ENCODE data around the gene ST6GALNAC4. TPM values are rescaled to one million over a fixed set of nuclear protein-coding genes. Genes with fewer than 3 reads are reported as not detected.

The ST6GALNAC4 gene
- total and polyA plus RNA-seq, 10 of the 15 experiments (the other 5 are each of a cell fraction or from before 2014, with no cell fraction given) = 4.2 to 63.2 (median 35.2) TPM

DNA sequence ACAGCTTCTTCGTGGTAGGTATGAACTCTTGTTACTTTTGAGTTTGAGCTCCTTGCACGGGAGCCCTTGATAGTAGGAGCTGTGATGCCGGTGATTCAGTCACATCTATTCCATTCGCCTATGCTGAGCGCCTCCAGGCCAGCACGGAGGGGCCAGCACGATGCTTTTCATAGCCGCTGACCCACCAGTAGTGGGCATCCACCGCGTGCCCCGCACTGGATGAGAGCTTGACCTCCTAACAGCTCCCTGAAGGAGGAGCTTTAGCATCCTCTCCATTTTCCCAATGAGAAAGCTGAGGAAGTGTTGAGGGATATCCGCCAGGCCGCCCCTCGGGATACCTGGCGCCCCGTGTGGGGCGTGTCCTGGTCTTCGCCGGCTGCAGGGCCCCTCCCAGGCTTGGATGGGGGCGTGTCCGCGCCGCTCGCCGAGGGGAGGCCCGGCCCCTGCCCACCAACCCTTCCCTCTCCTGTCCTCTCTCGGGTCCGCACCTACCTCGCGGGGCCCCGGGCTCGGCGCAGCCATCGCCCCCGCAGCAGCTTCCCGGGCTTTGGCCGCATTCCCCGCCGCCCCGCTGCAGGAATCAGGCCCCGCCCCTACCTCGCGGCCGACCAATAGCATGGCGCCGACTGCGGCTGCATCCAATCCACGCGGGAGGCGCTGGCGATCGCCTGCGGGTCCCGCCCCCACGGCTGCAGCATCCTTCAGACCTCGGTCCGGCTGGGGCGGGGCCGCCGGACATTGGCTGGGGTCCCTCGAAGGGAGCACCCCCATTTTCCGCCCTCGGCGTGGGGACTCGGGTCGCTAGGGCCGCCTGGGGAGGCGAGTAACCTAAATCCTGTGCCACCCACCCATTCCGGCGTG lies 13.6 kb upstream of the ST6GALNAC4 start, which contains the start of gene PIP5KL1 (continued):
- TF ChIP-seq ZNF217 (IDR thresholded peaks at IDR 0.05) (no peak), HCFC1 (IDR thresholded peaks at IDR 0.05; ENCODE audit: low read length) (no peak), MYB (IDR thresholded peaks at IDR 0.05; ENCODE audit: borderline replicate concordance, low read depth, low read length) (no peak), EZH2 (IDR thresholded peaks at IDR 0.05; ENCODE audit: borderline replicate concordance, control insufficient read depth, low read depth, low read length) (no peak), ZNF24 (IDR thresholded peaks at IDR 0.05) (no peak), MEF2A (IDR thresholded peaks at IDR 0.05; ENCODE audit: insufficient read depth, low read depth, low read length) (no peak), MXI1 (IDR thresholded peaks at IDR 0.05; ENCODE audit: low read depth, low read length) (no peak; the same call in 1 of the 2 replicates), DPF2 (IDR thresholded peaks at IDR 0.05) (no peak; the same call in 1 of the 2 replicates), SIX5 (IDR thresholded peaks at IDR 0.05; ENCODE audit: low read depth, low read length, severe bottlenecking) (no peak)
- TF ChIP-seq, protein P1, sequence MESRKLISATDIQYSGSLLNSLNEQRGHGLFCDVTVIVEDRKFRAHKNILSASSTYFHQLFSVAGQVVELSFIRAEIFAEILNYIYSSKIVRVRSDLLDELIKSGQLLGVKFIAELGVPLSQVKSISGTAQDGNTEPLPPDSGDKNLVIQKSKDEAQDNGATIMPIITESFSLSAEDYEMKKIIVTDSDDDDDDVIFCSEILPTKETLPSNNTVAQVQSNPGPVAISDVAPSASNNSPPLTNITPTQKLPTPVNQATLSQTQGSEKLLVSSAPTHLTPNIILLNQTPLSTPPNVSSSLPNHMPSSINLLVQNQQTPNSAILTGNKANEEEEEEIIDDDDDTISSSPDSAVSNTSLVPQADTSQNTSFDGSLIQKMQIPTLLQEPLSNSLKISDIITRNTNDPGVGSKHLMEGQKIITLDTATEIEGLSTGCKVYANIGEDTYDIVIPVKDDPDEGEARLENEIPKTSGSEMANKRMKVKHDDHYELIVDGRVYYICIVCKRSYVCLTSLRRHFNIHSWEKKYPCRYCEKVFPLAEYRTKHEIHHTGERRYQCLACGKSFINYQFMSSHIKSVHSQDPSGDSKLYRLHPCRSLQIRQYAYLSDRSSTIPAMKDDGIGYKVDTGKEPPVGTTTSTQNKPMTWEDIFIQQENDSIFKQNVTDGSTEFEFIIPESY (IDR thresholded peaks at IDR 0.05) = no peak
- TF ChIP-seq, protein P2, sequence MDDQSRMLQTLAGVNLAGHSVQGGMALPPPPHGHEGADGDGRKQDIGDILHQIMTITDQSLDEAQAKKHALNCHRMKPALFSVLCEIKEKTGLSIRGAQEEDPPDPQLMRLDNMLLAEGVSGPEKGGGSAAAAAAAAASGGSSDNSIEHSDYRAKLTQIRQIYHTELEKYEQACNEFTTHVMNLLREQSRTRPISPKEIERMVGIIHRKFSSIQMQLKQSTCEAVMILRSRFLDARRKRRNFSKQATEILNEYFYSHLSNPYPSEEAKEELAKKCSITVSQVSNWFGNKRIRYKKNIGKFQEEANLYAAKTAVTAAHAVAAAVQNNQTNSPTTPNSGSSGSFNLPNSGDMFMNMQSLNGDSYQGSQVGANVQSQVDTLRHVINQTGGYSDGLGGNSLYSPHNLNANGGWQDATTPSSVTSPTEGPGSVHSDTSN (IDR thresholded peaks at IDR 0.05; ENCODE audit: insufficient replicate concordance, low read depth, low read length) = no peak
- TF ChIP-seq, protein P3, sequence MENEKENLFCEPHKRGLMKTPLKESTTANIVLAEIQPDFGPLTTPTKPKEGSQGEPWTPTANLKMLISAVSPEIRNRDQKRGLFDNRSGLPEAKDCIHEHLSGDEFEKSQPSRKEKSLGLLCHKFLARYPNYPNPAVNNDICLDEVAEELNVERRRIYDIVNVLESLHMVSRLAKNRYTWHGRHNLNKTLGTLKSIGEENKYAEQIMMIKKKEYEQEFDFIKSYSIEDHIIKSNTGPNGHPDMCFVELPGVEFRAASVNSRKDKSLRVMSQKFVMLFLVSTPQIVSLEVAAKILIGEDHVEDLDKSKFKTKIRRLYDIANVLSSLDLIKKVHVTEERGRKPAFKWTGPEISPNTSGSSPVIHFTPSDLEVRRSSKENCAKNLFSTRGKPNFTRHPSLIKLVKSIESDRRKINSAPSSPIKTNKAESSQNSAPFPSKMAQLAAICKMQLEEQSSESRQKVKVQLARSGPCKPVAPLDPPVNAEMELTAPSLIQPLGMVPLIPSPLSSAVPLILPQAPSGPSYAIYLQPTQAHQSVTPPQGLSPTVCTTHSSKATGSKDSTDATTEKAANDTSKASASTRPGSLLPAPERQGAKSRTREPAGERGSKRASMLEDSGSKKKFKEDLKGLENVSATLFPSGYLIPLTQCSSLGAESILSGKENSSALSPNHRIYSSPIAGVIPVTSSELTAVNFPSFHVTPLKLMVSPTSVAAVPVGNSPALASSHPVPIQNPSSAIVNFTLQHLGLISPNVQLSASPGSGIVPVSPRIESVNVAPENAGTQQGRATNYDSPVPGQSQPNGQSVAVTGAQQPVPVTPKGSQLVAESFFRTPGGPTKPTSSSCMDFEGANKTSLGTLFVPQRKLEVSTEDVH (IDR thresholded peaks at IDR 0.05; ENCODE audit: low read depth, partially characterized antibody) = no peak
- TF ChIP-seq, protein P4, sequence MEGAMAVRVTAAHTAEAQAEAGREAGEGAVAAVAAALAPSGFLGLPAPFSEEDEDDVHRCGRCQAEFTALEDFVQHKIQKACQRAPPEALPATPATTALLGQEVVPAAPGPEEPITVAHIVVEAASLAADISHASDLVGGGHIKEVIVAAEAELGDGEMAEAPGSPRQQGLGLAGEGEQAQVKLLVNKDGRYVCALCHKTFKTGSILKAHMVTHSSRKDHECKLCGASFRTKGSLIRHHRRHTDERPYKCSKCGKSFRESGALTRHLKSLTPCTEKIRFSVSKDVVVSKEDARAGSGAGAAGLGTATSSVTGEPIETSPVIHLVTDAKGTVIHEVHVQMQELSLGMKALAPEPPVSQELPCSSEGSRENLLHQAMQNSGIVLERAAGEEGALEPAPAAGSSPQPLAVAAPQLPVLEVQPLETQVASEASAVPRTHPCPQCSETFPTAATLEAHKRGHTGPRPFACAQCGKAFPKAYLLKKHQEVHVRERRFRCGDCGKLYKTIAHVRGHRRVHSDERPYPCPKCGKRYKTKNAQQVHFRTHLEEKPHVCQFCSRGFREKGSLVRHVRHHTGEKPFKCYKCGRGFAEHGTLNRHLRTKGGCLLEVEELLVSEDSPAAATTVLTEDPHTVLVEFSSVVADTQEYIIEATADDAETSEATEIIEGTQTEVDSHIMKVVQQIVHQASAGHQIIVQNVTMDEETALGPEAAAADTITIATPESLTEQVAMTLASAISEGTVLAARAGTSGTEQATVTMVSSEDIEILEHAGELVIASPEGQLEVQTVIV (IDR thresholded peaks at IDR 0.05; ENCODE audit: borderline replicate concordance, partially characterized antibody) = no peak
- TF ChIP-seq, protein P5, sequence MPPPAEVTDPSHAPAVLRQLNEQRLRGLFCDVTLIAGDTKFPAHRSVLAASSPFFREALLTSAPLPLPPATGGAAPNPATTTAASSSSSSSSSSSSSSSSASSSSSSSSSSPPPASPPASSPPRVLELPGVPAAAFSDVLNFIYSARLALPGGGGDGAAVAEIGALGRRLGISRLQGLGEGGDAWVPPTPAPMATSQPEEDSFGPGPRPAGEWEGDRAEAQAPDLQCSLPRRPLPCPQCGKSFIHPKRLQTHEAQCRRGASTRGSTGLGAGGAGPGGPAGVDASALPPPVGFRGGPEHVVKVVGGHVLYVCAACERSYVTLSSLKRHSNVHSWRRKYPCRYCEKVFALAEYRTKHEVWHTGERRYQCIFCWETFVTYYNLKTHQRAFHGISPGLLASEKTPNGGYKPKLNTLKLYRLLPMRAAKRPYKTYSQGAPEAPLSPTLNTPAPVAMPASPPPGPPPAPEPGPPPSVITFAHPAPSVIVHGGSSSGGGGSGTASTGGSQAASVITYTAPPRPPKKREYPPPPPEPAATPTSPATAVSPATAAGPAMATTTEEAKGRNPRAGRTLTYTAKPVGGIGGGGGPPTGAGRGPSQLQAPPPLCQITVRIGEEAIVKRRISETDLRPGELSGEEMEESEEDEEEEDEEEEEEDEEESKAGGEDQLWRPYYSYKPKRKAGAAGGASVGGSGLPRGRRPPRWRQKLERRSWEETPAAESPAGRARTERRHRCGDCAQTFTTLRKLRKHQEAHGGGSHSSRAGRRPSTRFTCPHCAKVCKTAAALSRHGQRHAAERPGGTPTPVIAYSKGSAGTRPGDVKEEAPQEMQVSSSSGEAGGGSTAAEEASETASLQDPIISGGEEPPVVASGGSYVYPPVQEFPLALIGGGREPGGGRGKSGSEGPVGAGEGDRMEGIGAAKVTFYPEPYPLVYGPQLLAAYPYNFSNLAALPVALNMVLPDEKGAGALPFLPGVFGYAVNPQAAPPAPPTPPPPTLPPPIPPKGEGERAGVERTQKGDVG (CRISPR knock-in tag; IDR thresholded peaks at IDR 0.05) = no peak
- TF ChIP-seq, protein P6, sequence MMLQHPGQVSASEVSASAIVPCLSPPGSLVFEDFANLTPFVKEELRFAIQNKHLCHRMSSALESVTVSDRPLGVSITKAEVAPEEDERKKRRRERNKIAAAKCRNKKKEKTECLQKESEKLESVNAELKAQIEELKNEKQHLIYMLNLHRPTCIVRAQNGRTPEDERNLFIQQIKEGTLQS (IDR thresholded peaks at IDR 0.05; ENCODE audit: borderline replicate concordance, extremely low read depth, low read depth, low read length) = no peak
